Stimulated activated CD4-positive, alpha-beta T cell treated with anti-CD3 and anti-CD28 coated beads, Interleukin-15, amount 100 ng/mL, for 48 hours (primary cell): Measurements from ENCODE around the gene PTPRK.

ENCODE experiments used
- DNase-seq, 2 donors: peaks; one replicate each; pipeline ENCODE4 v3.0.0-alpha.2; 2020; ENCODE audit warnings: low read depth in 2 of 2

The PTPRK gene

DNA sequence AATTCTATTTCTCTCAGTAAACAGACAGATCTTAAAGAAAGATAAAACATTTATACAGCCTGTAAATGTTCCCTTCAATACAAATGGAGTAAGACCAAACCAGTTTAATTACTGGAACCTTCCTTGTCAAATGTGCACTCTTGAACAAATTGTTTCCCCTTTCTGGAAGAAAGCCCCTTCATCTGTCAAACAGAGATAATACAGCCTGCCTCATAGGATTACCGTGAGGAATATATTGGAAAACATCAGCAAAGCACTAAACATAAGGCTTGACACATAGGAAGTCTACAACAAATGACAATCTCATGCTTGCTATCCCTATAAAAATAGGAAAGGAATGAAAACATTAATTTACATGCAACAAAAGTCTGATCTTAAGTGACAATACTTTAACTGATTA lies 173.8 kb downstream of the PTPRK start:
- no peak for DNase-seq

GRCh38 chr6:128345278-128345677 lies 175.1 kb downstream of the PTPRK start:
- DNase-seq, result no peak

DNA sequence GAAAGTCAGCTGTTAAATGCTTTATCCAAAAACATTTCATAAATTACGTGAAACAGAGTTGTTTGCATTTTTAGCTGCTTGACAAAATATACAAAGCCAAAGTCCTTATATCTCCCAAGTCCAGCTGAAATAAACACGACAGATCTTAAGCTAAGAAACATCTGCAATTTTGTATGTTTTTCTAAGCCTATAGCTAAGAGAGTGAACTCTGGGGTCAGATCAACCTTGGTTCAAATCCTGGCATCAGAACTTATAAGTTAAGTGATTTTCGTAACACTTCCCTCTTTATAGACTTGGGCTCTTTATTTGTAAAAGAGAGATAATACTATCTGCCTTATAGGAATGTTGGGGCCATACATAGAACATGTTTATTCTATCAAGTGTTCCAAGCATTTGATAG lies 176.7 kb downstream of the PTPRK start:
- DNase-seq, result no peak

DNA sequence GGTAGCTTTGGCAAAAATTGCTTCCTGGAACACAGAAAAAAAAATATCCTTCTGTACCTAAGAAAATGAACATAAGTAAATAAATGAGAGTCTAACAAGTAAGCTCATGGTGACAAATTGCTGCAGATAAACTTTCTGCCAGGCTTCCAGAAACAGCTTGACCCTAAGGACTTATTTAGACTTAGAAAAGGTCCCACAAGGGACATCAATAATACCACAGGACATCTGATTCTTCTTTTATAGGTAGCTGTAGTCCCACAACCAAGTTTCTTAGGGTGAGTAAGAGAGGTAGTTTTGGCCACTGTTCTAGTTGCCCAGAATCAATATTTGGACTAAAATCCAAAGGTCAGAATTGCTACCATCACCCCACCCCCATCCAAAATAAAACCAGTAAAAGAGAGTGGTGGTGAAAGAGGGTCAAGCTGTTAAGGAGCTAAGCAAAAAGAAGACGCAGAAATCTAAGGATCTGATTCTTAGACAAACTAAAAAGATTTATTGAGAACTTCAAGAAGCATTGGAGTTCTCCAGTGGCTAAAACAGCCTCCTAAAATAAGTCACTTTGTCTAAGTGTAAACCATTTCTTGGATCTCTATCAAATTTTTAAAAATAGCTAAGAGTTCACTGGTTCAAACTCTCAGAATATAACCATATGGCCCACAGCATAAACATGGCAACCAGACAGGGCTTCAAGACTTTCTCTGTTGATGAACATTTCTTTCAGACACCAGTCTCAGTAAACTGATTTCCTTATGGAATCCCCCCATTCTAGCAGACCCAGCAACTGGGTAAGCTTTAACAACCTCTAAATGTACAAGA lies 180.6 kb downstream of the PTPRK start:
- no peak for DNase-seq

DNA sequence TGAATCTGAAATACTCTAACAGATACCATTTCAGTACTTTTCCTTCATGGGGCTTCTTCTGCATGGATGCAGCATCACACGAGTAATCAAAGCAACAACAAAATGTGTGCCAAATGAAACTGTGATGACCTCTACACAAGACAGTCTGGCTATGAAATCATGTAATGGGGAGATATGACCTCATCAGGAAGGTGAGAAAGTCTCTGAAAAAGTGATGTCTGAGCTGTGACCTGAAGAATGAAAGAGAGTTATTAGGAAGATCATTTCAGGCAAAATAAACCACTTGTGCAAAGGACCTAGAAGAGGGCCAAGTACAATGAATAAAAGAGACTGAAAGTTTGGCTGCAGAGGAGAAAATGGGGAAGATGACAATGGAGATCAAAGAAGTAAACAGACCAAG lies 182.8 kb downstream of the PTPRK start:
- DNase-seq, result no peak

DNA sequence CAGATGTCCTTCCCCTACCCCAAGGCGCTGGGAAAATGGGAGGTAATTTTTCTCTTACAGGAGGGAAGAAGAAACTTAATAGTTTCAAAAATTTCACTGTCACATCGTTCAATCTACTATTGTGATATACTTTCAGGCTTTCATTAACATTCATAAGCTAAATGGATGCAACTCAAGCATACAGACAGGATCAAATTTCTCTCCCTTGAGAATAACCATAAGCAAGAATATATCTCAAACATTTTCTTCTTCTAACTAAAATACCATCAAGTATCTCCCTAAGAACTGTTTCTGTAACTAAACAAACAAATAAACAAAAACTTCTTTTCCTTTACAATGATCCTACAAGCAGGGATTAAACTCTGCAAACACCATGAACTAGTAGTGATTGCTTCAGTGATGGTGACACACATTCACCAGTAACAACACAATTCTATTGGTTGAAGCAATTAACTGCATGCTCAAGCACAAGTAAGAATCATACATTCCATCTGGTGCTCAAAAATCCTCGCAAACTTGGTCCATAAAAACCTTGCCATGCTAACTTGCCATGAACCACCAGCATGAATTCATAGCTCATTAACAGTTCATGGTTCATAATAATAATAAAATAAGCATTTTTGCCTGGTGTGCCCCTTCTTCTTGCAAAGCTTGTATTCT lies 183.8 kb downstream of the PTPRK start:
- no peak for DNase-seq

GRCh38 chr6:128335963-128336362 lies 184.4 kb downstream of the PTPRK start:
- no peak for DNase-seq

- DNase-seq, result no peak
Observed at GRCh38 chr6:128333581-128334223, 186.7 kb downstream of the PTPRK start.

- DNase-seq, result no peak
Observed at GRCh38 chr6:128327890-128328289, 192.5 kb downstream of the PTPRK start.

DNA sequence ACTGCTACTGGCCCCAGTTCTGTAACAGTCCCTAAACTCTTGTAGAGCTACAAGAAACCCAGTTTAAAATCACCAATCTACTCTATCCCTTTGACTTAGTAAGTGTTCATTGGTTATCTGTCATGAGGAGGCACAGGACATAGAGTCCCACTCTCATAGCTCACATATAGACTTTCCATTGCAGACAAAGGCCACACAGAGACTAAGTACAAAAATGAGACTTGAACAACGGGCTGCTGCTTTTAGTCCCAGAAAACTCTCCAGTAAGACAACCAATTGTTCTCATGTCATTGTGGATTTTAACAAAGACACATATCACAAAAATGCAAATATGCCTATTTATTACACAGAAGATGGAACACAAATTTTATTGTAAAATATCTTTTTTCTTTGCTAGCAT lies 197.4 kb downstream of the PTPRK start:
- no peak for DNase-seq

DNA sequence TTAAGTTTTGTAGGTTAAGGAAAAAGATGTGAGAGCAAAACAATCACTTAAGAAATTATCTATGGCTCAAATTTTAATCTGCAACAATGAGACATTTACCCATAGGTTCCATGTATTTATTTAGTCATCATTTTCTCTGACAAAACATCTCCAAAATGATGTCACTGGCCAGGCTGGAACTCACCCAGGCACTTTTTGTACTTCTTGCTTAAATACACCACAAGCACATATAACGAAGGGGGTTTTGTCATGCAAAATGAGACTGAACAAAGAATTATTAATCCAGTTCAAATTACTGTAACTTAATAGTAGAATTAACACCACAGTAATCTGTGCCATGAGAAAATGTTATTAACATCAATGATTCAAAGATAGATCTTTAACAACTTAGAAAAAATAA lies 200.5 kb downstream of the PTPRK start:
- no peak for DNase-seq

GRCh38 chr6:128319157-128319556 lies 201.2 kb downstream of the PTPRK start:
- DNase-seq, result no peak

- no peak for DNase-seq
Observed at GRCh38 chr6:128316258-128316929, 204.0 kb downstream of the PTPRK start.

- no peak for DNase-seq
Observed at GRCh38 chr6:128314190-128314589, 206.2 kb downstream of the PTPRK start.

DNA sequence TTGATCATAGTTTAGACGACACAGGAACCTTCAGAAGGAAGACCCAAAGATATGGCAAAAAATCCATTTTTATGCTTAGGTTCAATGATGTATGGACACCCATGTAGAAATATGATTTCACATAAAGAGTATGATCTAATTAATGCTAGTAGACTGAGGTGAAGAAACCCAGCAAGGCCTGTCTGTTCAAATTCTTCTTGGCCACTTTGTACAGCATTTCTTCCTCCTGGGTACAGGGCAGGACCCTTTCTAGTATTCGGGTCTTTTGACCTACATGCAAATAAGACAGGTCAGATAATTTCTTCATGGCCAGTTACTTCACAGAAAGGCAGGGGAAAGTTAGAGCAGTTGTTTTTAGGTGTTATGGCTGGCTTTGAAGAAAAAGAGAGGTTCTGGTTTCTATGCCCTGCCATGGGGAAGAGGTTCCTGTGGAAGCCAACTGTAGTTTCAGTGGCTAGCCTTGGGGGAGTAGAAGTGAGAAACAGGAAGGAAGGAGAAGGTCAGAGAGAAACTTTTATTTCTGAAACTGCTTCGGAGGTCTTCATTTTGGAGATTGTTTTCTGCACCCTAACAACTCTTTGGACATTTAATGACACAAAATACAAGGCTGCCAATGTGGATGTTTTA lies 208.3 kb downstream of the PTPRK start:
- no peak for DNase-seq

- no peak for DNase-seq
Observed at GRCh38 chr6:128310451-128310850, 209.9 kb downstream of the PTPRK start.

DNA sequence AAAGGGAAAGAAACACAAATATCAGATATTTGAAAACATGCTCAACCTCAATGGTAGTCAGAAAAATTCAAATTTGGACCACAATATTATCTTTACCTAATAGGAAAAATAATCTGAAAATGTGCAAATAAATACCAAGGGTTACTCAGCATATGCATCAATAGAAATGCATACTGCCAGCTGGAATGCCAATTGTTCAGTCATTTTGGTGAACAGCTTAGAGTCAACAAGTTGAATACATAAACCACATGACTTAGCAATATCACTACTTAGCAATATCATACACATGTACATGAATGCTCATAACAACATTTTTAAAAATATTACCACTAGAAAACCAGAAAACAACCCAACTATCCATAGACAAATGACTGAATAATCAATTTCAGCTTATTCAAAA lies 212.7 kb downstream of the PTPRK start:
- no peak for DNase-seq

DNA sequence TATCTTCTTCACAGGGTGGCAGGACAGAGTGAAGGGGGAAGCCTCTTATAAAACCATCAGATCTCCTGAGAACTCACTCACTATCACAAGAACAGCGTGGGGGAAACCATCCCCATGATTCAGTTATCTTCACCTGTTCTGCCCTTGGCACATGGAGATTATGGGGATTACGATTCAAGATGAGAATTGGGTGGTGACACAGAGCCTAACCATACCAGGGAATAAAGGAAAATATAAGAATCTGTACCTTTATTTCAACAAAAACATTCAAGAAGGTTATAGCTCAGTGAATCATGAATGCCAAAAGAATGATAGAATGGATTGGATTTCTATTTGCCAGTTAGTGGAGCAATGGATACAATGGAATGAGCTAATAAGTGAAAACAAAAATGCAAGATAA lies 214.4 kb downstream of the PTPRK start:
- DNase-seq, result no peak

DNA sequence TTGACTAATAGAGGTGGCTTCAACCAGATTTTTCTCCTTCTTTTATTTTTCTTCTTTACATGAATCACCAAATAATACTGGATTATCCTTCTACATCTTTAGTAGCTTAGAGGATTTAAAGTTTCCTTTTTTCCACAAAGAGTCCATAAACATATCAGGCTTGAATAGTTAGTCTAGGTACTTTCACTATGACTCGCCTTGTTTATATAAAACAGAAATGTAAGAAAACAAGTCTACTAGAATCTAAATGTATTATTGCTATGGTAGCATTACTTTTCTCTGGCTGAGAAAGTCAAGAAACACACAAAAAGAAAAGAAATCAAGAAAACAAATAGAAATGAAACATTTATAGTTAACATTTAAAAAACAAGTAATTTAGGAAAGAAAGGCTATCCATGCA lies 215.2 kb downstream of the PTPRK start:
- DNase-seq, result no peak

DNA sequence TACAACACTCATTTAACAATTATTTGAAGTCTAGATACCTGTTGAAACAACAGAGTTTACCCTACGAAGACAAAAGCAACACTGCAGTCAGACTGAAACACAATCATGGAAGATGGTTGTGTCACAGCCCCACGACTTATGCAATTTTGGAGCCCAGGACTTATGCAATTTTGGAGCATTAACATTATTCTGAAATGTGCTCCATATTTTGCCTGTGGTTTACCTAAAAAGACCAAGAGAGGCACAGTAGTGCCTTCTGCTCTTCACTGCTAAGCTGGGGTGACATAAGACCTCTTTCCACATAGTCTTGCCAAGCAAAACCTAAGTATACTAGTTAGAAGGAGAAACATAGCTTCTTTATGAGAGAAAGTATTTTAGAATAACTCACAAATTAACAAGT lies 216.5 kb downstream of the PTPRK start:
- no peak for DNase-seq

- DNase-seq, result no peak
Observed at GRCh38 chr6:128302942-128303341, 217.5 kb downstream of the PTPRK start.

- DNase-seq, result no peak
Observed at GRCh38 chr6:128295670-128296069, 224.7 kb downstream of the PTPRK start.
